CD4-positive, CD25-positive, alpha-beta regulatory T cell (primary cell): ENCODE data around the gene ENTPD1. TPM values are rescaled to one million over a fixed set of nuclear protein-coding genes. Genes with fewer than 3 reads are reported as not detected.

Experiments
- ATAC-seq, 2 donors: fragments of 150-1000 bp; cut with Tn5 transposase; one replicate each; pipeline ENCODE4 v1.10.0; 2021; ENCODE audit warnings: low read depth in 2 of 2, moderate number of reproducible peaks in 2 of 2, moderate library complexity in 1 of 2
- DNase-seq, 3 donors: peaks; one replicate each; pipeline versions ENCODE4 v3.0.0 to v3.0.0-alpha.2; 2012 to 2022; ENCODE audit warnings: mixed read lengths in 1 of 3
- H3K27ac ChIP-seq: one replicate; pipeline ENCODE4 v1.7.0; 2013; ENCODE audit warnings: mild to moderate bottlenecking, low read length; ENCODE audit not compliant: insufficient read depth, poor library complexity, severe bottlenecking
- H3K27me3 ChIP-seq: one replicate; pipeline ENCODE4 v1.7.0; 2013; ENCODE audit warnings: low read length; ENCODE audit not compliant: control insufficient read depth, insufficient read depth
- H3K36me3 ChIP-seq: one replicate; pipeline ENCODE4 v1.7.0; 2013; ENCODE audit warnings: mild to moderate bottlenecking, low read length, moderate library complexity; ENCODE audit not compliant: control insufficient read depth, insufficient read depth
- H3K4me1 ChIP-seq: 2 replicates; pipeline ENCODE4 v1.7.0; 2013; ENCODE audit warnings: mild to moderate bottlenecking, low read length; ENCODE audit not compliant: insufficient read depth, control insufficient read depth, poor library complexity, severe bottlenecking
- H3K4me3 ChIP-seq: one replicate; pipeline ENCODE4 v1.7.0; 2013; ENCODE audit warnings: low read depth, mild to moderate bottlenecking, low read length, moderate library complexity
- H3K9me3 ChIP-seq, 2 experiments: 1 replicate in 1 of 2; 2 replicates in 1 of 2; pipeline ENCODE4 v1.7.0; 2013; ENCODE audit warnings: low read length in 2 of 2, mild to moderate bottlenecking in 1 of 2, moderate library complexity in 1 of 2; ENCODE audit not compliant: control insufficient read depth in 2 of 2
- H3K27ac Mint-ChIP-seq, 3 donors: one replicate each; pipeline ENCODE4 v1.8.0; 2020 to 2022; ENCODE audit warnings: mild to moderate bottlenecking in 3 of 3, mixed read lengths in 3 of 3, moderate library complexity in 2 of 3
- H3K27me3 Mint-ChIP-seq: one replicate; pipeline ENCODE4 v1.8.0; 2022; ENCODE audit warnings: mild to moderate bottlenecking, mixed read lengths
- H3K36me3 Mint-ChIP-seq: one replicate; pipeline ENCODE4 v1.8.0; 2020; ENCODE audit warnings: mixed read lengths
- H3K4me1 Mint-ChIP-seq, 4 donors: one replicate each; pipeline ENCODE4 v1.8.0; 2020 to 2022; ENCODE audit warnings: mixed read lengths in 4 of 4, mild to moderate bottlenecking in 1 of 4
- H3K4me3 Mint-ChIP-seq, 4 donors: one replicate each; pipeline ENCODE4 v1.8.0; 2020 to 2022; ENCODE audit warnings: mild to moderate bottlenecking in 4 of 4, mixed read lengths in 4 of 4, moderate library complexity in 3 of 4
- H3K9me3 Mint-ChIP-seq, 7 donors: one replicate each; pipeline ENCODE4 v1.8.0; 2020 to 2022; ENCODE audit warnings: mixed read lengths in 7 of 7, mild to moderate bottlenecking in 3 of 7, moderate library complexity in 2 of 7
- polyA plus RNA-seq, 4 donors: library from polyadenylated mRNA; unstranded; fragments of 300-500 nt; fragmentation: Illumina TruSeq; gene quantifications; one replicate each; pipeline ENCODE4 v1.2.3, GENCODE V29; 2021
- total RNA-seq: library from RNA; stranded (reverse); gene quantifications from one replicate; pipeline ENCODE4 v1.2.3, GENCODE V29; 2022

Gene ENTPD1
- total and polyA plus RNA-seq, 5 donors from 2014 or later = 3.5 to 49.4 (median 25.7) TPM

DNA sequence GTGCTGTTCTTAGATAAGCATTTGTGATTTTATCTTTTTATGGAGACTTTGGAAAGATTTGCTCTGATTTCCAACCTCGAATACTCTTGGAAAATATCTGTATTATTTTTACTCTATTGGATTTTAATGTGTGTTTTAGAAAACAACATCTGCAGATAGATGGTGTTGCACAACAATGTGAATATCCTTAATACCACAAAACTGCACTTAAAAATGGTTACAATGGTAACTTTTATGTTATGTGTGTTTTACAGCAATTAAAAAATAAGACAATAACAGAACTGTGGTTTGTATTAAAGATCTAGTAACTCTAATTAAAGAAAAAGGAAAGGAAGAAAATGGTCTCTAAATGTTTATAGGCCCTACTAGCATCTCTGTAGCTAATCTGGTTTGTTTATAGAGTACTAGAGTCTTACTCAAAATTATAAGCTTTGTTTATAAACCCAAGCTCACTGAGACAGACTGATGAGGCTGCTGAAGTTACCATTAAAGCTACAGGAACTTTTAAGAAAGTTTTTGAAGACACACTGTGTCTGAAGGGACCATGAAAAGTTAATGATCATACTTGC is 77.2 kb downstream of the ENTPD1 start:
- Mint-ChIP-seq H3K9me3 (peaks cover 0 to 1% (median 0%) of the 10 kb centered on the region in 7 donors), H3K36me3 (no peaks in the 10 kb centered on the region), H3K4me1 (peaks cover 7 to 81% (median 32%) of the 10 kb centered on the region in 4 donors), H3K4me3 (no peak overlapping the region), H3K27ac (peak overlapping the region; percentile 82 to 99 (median 94)), H3K27me3 (no peaks in the 10 kb centered on the region)
- no peak for ATAC-seq
- Histone ChIP-seq H3K27me3 (no peaks in the 10 kb centered on the region), H3K4me1 (peaks cover 56% of the 10 kb centered on the region), H3K36me3 (no peaks in the 10 kb centered on the region), H3K9me3 (no peaks in the 10 kb centered on the region), H3K4me3 (peak overlapping the region; percentile 65), H3K27ac (peak overlapping the region; percentile 96)
- peak in 1 of 3 donors; percentile 38 for DNase-seq

DNA sequence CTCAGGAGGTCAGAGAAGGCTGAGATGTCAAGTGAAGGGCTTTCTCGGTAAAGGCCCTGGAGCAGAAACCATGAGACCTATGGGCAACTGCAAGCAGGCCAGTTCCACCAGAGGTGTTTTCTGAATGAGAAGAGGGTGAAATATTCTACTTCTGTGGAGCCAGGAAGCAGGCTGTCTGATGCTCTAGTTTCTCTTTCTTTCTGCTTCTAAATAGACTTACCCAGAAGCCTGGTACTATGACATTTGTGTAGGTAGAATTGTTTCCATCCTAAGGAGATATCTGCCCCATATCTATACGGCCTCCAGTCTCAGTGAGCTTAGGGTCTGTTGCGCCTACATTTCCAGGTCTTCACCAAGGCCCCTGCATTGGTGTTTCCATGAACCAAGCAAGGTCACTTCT is 78.4 kb downstream of the ENTPD1 start:
- Mint-ChIP-seq H3K27me3 (no peaks in the 10 kb centered on the region), H3K4me1 (peaks cover 8 to 86% (median 36%) of the 10 kb centered on the region in 4 donors), H3K4me3 (peak overlapping the region; percentile 16 to 81 (median 42)), H3K27ac (peak overlapping the region; percentile 71 to 94 (median 93)), H3K36me3 (no peaks in the 10 kb centered on the region), H3K9me3 (peaks cover 0 to 1% (median 0%) of the 10 kb centered on the region in 7 donors)
- Histone ChIP-seq H3K27me3 (no peaks in the 10 kb centered on the region), H3K27ac (peak overlapping the region; percentile 96), H3K4me1 (peaks cover 62% of the 10 kb centered on the region), H3K4me3 (peak overlapping the region; percentile 63), H3K36me3 (no peaks in the 10 kb centered on the region), H3K9me3 (no peaks in the 10 kb centered on the region)
- ATAC-seq = no peak
- peak in 1 of 3 donors; percentile 83 for DNase-seq

DNA sequence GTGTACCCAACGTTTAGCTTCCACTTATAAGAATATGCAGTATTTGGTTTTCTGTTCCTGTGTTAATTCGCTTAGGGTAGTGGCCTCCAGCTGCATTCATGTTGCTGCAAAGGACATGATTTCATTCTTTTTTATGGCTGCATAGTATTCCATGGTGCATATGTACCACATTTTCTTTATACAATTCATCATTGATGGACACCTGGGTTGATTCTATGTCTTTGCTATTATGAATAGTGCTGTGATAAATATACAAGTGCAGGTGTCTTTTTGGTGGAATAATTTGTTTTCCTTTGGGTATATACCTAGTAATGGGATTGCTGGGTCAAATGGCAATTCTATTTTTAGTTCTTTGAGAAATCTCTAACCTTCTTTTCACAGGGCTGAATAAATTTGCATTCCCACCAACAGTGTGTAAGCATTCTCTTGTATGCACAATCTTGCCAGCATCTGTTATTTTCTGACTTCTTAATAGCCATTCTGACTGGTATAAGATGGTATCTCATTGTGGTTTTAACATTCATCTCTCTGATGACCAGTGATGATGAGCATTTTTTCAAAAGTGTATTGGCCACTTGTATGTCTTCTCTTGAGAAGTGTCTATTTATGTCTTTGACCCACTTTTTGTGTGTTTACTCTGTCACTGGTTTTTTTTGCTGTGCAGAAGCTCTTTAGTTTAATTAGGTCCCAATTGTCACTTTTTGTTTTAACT is 79.3 kb downstream of the ENTPD1 start:
- H3K27ac Mint-ChIP-seq = peak overlapping the region; percentile 18 to 89 (median 78)
- ATAC-seq (no peak), DNase-seq (peak in 1 of 3 donors; percentile 40)
- peaks cover 0 to 1% (median 0%) of the 10 kb centered on the region in 7 donors for H3K9me3 Mint-ChIP-seq
- H3K4me3 Mint-ChIP-seq = peak overlapping the region in 3 of 4 donors; percentile 2 to 56 (median 29)
- H3K27ac ChIP-seq = peak overlapping the region; percentile 96
- H3K36me3 ChIP-seq = no peaks in the 10 kb centered on the region
- H3K27me3 Mint-ChIP-seq = no peaks in the 10 kb centered on the region
- peak overlapping the region; percentile 16 for H3K4me3 ChIP-seq
- no peaks in the 10 kb centered on the region for H3K9me3 ChIP-seq
- H3K4me1 ChIP-seq = peaks cover 65% of the 10 kb centered on the region
- H3K27me3 ChIP-seq = no peaks in the 10 kb centered on the region
- peaks cover 11 to 84% (median 40%) of the 10 kb centered on the region in 4 donors for H3K4me1 Mint-ChIP-seq
- no peaks in the 10 kb centered on the region for H3K36me3 Mint-ChIP-seq

- H3K4me3 Mint-ChIP-seq = peak overlapping the region in 1 of 4 donors; percentile 2
- no peak for ATAC-seq
- peaks cover 14 to 84% (median 44%) of the 10 kb centered on the region in 4 donors for H3K4me1 Mint-ChIP-seq
- Histone ChIP-seq H3K4me3 (peak overlapping the region; percentile 16), H3K27ac (peak overlapping the region; percentile 96), H3K36me3 (no peaks in the 10 kb centered on the region), H3K27me3 (no peaks in the 10 kb centered on the region), H3K9me3 (no peaks in the 10 kb centered on the region), H3K4me1 (peaks cover 68% of the 10 kb centered on the region)
- peak overlapping the region; percentile 18 to 89 (median 78) for H3K27ac Mint-ChIP-seq
- H3K27me3 Mint-ChIP-seq = no peaks in the 10 kb centered on the region
- H3K9me3 Mint-ChIP-seq = peaks cover 0 to 1% (median 0%) of the 10 kb centered on the region in 7 donors
- H3K36me3 Mint-ChIP-seq = no peaks in the 10 kb centered on the region
- no peak for DNase-seq
Measured at GRCh38 chr10:95835911-95836310, 79.9 kb downstream of the ENTPD1 start.

- peaks cover 11 to 81% (median 46%) of the 10 kb centered on the region in 4 donors for H3K4me1 Mint-ChIP-seq
- no peaks in the 10 kb centered on the region for H3K36me3 Mint-ChIP-seq
- Histone ChIP-seq H3K27me3 (no peaks in the 10 kb centered on the region), H3K27ac (peak overlapping the region; percentile 96), H3K4me3 (peak overlapping the region; percentile 16), H3K4me1 (peaks cover 66% of the 10 kb centered on the region), H3K36me3 (no peaks in the 10 kb centered on the region), H3K9me3 (no peaks in the 10 kb centered on the region)
- peaks cover 0 to 1% (median 0%) of the 10 kb centered on the region in 7 donors for H3K9me3 Mint-ChIP-seq
- DNase-seq (no peak), ATAC-seq (no peak)
- peak overlapping the region; percentile 1 to 82 (median 74) for H3K27ac Mint-ChIP-seq
- no peaks in the 10 kb centered on the region for H3K27me3 Mint-ChIP-seq
- H3K4me3 Mint-ChIP-seq = no peak overlapping the region
Measured at GRCh38 chr10:95836610-95837355, 80.8 kb downstream of the ENTPD1 start.

GRCh38 chr10:95837356-95837776 is 81.4 kb downstream of the ENTPD1 start:
- H3K4me1 ChIP-seq = peaks cover 65% of the 10 kb centered on the region
- H3K27me3 ChIP-seq = no peaks in the 10 kb centered on the region
- no peaks in the 10 kb centered on the region for H3K36me3 Mint-ChIP-seq
- H3K27ac Mint-ChIP-seq = peak overlapping the region; percentile 1 to 74 (median 44)
- ATAC-seq (no peak), DNase-seq (no peak)
- H3K9me3 ChIP-seq = no peaks in the 10 kb centered on the region
- H3K4me3 Mint-ChIP-seq = no peak overlapping the region
- H3K4me3 ChIP-seq = peak overlapping the region; percentile 16
- H3K27ac ChIP-seq = peak overlapping the region; percentile 96
- peaks cover 8 to 76% (median 46%) of the 10 kb centered on the region in 4 donors for H3K4me1 Mint-ChIP-seq
- H3K36me3 ChIP-seq = no peaks in the 10 kb centered on the region
- no peaks in the 10 kb centered on the region for H3K27me3 Mint-ChIP-seq
- H3K9me3 Mint-ChIP-seq = peaks cover 0 to 1% (median 0%) of the 10 kb centered on the region in 7 donors

GRCh38 chr10:95837783-95838182 is 81.8 kb downstream of the ENTPD1 start:
- ATAC-seq (no peak), DNase-seq (no peak)
- peak overlapping the region; percentile 35 for H3K4me3 ChIP-seq
- H3K4me3 Mint-ChIP-seq = peak overlapping the region in 2 of 4 donors; percentile 23 to 41
- H3K27me3 Mint-ChIP-seq = no peaks in the 10 kb centered on the region
- no peaks in the 10 kb centered on the region for H3K36me3 ChIP-seq
- no peaks in the 10 kb centered on the region for H3K27me3 ChIP-seq
- peaks cover 6 to 72% (median 44%) of the 10 kb centered on the region in 4 donors for H3K4me1 Mint-ChIP-seq
- H3K36me3 Mint-ChIP-seq = no peaks in the 10 kb centered on the region
- peaks cover 0 to 1% (median 0%) of the 10 kb centered on the region in 7 donors for H3K9me3 Mint-ChIP-seq
- no peaks in the 10 kb centered on the region for H3K9me3 ChIP-seq
- H3K4me1 ChIP-seq = peaks cover 61% of the 10 kb centered on the region
- peak overlapping the region; percentile 96 for H3K27ac ChIP-seq
- H3K27ac Mint-ChIP-seq = peak overlapping the region; percentile 1 to 74 (median 44)
